T1000 (cell line): Measurements from ENCODE around the gene CHIT1.
"Not testable (repeated sequence)": the region's sequence is repeated elsewhere in the genome, so short reads cannot be mapped to it uniquely, and the experiment has no call there.

Experiments used
- DNase-seq: peaks from one replicate; lab custom pipeline; 2025; ENCODE audit warnings: mixed read lengths; lab: John Stamatoyannopoulos, UW

The CHIT1 gene

GRCh38 chr1:203229471-203230135 lies at the start of gene CHIT1:
CHIT1 (minus strand) TSS chr1:203229673; CDS start chr1:203229636, 37 bp downstream.
- no peak for DNase-seq

DNA sequence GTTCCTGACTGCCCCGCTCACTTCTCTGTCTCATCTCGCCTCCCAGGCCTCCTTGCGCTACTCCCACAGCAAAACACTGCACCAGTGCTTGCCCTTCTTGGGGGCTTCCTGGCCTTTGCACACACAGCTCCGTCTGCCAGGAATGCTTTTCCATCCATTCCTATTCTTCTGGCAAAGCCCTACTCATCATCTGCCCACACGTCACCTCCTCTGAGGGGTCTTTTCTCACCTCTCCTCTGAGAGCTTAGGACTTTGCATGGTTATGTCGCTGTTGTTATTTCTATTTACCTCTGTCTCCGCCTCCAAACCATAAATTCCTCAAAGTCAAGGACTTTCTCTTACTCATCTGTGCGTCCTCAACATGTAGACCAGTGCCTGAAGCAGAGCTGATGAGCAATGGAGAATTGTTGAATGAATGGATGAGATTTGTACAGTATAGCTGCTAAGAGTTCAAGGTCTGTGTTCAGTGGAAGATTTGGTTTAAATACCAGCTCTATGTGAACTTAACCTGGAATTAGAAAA lies 49.5 kb upstream of the CHIT1 start:
- DNase-seq: no peak

DNA sequence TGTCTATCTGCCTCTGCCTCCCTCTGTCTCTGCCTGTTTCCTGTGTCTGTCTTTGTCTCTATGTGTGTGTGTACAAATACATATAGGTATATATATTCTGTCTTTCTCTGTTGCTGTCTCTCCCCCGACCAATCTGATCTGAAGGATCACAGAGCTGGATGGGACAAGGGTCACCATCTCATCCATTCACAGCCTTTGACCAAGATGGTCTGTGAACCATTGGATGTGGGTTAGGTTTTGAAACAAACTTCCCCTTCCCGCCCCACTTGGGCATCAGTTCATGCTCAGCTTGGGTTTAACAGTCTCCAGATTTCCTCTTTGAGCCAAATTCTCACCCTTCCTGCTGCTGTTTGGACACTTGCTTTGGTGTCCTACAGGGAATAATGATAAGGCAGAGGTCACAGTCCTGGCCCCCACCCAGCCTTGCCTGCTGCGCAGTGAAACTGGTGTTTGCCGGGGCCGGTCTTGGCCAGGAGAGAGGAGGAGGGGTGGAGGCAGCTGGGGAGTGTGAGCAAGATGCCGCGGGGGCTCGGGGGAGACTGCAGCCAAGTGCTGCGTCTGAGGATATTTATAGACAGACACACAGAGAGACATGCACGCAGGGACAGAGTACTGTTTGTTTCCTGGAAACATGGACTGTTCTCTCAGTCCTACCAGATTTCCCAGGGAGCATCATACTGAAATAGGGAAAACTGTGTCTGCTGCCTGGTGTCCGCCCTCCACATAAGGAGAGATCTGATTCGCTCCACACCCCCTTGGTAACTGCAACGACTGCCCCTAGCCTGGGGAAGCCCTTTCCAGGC lies 48.8 kb upstream of the CHIT1 start:
- no peak for DNase-seq

DNA sequence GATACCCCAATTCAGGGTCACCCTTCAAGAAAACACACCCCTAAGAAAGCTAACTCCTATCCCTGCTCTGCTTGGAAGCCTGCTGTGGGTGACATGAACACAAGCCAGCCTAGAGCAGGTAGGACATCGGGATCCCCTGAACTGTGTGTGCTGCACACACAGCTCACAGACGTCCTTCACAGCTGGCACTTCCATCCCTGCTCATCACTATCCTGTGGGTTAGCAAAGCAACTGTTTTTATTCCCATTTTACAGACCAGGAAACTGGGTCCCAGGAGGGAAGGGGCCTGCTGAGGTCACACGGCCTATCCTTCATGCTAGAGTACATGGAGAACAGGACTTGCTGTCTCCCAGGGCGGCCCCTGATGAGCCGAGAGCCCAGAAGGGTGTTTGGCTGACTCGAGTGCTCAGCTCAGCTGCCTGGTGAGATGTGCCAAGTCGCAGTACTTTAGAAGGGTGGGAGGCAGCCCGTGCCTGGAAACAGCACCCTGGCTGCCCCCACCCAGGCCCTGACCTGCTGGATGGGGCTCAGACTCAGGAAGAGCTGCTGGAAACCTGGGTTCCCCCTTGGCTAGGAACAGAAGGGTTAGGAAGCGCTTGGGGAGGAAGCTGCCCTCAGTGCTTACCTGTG lies 47.6 kb upstream of the CHIT1 start:
- DNase-seq: no peak

DNA sequence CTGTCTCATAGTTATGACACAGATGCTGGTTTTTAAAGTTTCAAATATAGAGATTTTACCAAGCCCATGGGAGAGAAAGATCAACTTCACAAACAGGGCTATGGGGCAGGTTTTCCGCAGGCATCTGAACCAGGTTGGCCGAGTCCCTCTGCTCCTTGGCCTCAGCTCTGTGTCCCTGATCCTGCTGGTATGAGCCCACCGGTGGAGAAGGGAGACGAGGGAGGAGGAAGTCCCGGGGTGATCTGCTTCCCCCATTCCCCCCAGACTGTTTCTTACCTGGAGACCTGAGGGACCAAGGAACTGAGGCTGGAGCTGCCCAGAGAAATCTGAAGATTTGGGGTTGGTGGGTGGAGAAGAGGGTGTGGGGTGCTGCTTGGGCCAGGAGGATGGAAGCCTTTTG lies 46.9 kb upstream of the CHIT1 start:
- no peak for DNase-seq

GRCh38 chr1:203275656-203276272 lies 46.3 kb upstream of the CHIT1 start:
- no peak for DNase-seq

DNA sequence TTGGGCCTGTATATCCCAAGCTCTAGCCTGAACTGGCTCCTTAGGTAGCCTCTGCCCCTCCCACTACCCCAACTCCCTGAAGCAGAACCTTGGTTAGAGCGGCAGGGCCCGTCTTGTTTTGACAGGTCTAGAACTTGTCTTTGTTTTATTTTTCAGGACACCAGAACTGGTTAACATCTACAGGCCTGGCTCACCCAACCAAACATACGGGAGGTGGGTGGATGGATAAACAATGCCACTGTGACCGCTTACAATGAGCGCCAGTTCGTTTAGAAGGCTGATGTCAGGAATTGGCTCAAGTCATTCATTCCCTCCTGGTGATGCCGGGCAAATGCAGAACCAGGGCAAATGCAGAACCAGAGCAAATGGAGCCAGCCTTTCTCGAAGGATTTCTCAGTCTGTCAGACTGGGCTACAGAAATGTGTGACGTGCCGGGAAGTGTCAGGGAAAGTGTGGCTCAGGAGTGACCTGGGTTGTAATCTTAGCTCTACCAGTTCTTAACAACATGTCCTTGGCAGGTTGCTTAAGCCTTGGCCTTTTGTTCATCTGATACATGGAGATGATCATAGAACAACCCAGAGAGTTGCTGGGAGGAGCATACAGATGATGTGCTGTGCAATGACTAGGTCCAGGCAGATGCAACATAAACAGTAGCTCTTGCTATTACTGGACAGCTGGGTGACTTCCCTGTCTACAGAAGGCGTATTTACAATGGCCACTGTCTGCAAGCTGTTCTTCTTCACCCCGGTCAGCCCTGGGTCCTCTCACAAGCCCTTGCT lies 45.3 kb upstream of the CHIT1 start:
- no peak for DNase-seq

GRCh38 chr1:203273869-203274602 lies 44.6 kb upstream of the CHIT1 start:
- DNase-seq: no peak

- DNase-seq: peak; percentile 18
Measured at GRCh38 chr1:203273206-203273868, 43.9 kb upstream of the CHIT1 start.

- no peak for DNase-seq
Measured at GRCh38 chr1:203272633-203273205, 43.2 kb upstream of the CHIT1 start.

DNA sequence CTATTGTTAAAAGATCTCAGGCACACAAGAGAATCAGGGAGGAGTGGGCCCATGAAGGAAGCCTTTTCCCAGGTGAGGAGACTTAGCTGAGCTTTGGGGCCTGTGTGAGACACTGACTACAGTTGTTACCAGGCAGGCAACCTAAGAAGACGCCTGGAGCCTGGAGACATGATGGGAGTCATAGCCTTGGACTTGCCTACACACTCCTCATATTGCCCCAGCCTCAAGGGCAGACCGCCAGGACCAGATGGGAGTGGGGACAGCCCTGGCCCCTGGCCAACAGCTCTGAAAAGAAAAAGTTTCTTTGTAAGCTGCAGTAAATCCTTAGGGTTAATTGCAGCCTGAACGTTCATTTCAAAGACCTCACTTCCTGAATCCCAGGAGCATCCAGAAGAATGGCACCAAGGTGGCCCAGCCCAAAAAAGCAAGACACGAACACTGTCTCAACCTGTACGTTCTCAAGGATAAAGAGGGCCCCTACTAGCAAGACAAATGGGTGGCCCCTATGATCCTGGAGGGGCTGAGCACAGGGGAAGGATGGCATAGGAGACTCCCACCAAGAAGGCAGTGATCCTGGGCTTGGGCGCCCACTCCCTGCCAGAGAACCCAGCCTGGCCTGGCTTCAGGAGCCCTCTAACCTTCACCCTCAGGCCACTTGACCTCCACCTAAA lies 42.6 kb upstream of the CHIT1 start:
- no peak for DNase-seq

DNA sequence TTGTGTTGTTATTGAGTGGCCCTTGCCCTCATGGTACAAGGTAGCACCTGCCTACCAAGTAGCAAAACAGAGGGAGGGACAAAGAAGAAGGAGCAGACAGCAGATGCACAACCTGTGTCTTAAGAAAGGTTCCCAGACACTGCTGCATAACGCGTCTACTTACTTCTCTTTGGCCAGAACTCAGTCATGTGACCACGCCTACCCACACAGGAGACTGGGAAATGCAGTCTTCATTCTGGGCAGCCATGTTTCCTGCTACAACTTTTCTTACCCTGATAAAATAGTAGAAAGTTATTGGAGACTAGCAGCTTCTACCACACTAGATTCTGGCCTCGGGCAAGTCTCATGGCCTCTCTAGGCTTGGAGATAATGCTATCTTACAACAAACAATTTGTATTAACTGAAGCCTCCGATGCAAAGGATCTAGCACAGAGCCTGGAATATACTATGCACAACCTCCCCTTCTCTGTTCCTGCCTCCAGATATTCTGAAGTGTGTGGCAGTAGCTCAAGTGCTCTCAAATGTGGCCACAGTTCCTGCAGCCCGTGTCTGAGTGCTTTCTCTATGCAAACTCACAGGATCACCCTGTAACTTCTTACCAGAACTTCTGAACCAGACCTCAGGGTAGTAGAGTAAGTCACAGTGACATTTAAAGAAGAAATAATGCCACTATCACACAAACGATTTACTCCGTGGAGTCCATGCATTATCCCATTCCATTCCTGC lies 41.7 kb upstream of the CHIT1 start:
- no peak for DNase-seq

DNA sequence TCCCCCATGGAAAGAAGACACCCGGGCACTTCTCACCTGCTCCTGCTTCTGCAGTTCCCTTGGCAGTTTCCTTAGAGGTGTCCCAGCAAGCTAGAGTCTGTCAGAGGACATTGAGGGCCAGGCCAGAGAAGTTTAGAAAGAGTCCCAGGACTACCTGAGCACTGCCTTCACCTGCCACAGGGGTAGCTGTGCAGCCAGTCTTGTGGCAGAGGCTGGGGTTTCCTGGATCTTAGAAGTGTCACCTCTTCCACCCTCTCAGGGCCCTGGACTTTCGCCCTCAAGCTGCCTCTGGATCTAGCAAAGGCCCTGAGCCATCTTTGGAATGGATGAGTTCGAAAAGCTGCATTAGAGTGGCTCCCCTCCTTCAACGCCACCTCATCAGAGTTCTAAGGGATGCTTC lies 41.0 kb upstream of the CHIT1 start:
- no peak for DNase-seq

GRCh38 chr1:203269654-203270020 lies 40.2 kb upstream of the CHIT1 start:
- DNase-seq: no peak

DNA sequence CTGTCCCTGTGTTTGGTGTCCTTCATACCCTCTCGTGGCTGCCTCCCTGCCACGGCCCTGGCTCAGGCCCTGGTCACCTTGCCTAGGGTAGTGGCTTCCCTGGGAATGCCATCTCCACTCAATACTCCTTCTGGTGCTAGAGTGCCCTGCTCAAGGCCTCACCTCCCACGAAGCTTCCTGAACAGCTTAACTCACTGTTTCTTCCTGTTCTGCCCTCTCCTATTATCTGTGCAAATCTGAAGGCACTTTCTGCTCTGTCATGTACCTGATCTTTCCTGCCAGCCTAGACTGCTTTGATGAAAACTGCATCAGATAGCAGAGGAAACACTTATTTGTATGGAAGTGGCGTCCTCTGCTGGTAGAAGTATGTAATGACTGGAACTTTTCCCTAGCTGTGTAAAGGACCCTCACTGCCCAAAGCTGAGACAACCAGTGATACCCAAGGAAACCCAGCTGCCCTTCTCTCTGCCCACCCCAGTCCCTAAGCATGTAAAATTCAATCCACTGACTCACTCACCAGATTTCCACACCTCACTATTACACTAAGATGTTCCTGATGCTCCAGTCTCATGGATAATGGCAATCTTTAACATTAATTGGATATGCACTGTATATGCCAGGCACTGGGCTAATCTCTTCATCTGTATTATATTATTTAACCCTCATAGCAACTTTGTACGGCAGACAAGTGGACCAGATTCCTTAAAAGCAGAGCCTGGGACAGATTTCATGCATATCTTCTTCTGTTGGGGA lies 39.6 kb upstream of the CHIT1 start:
- peak; percentile 25 for DNase-seq

- no peak for DNase-seq
Measured at GRCh38 chr1:203267912-203268311, 38.4 kb upstream of the CHIT1 start.

GRCh38 chr1:203267347-203267846 lies 37.9 kb upstream of the CHIT1 start:
- peak; percentile 77 for DNase-seq

DNA sequence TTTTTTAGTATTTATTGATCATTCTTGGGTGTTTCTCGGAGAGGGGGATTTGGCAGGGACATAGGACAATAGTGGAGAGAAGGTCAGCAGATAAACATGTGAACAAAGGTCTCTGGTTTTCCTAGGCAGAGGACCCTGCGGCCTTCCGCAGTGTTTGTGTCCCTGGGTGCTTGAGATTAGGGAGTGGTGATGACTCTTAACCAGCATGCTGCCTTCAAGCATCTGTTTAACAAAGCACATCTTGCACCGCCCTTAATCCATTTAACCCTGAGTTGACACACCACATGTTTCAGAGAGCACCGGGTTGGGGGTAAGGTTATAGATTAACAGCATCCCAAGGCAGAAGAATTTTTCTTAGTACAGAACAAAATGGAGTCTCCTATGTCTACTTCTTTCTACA lies 36.7 kb upstream of the CHIT1 start:
- DNase-seq: not testable (repeated sequence)
